Measurements from ENCODE around the gene SLC16A12. TPM values are rescaled to one million over a fixed set of nuclear protein-coding genes. Genes with fewer than 3 reads are reported as not detected.

Gene SLC16A12
- polyA plus RNA-seq, 1 donor (not counting 4 experiments of a cell fraction or from before 2014, with no cell fraction given): 0.10 TPM

- FAIRE-seq (no peak), DNase-seq (ENCODE audit: low read depth, low spot score) (no peak)
- Histone ChIP-seq H2AFZ (ENCODE audit: control insufficient read depth, low read length) (no peak overlapping the region), H3K9me1 (ENCODE audit: control insufficient read depth, extremely low read depth, insufficient read depth, low read length) (no peaks in the 10 kb centered on the region), H3K4me2 (ENCODE audit: control insufficient read depth, extremely low read depth, insufficient read depth, low read depth, low read length) (no peak overlapping the region), H3K79me2 (ENCODE audit: control insufficient read depth, insufficient read depth, low read length) (no peaks in the 10 kb centered on the region), H4K20me1 (ENCODE audit: control insufficient read depth, extremely low read depth, insufficient read depth, low read length) (no peaks in the 10 kb centered on the region), H3K27ac (ENCODE audit: control insufficient read depth, insufficient read depth, low read length) (no peak overlapping the region), H3K36me3 (ENCODE audit: control insufficient read depth in 2 of 2, extremely low read depth in 1 of 2, insufficient read depth in 2 of 2, low read length in 2 of 2) (no peaks in the 10 kb centered on the region), H3K4me3 (ENCODE audit: control insufficient read depth in 2 of 3, extremely low read depth in 1 of 3, insufficient read depth in 2 of 3, low read depth in 1 of 3, low read length in 3 of 3) (no peak overlapping the region), H3K9ac (ENCODE audit: control insufficient read depth, extremely low read depth, insufficient read depth, low read length) (no peak overlapping the region), H3K9me3 (ENCODE audit: control insufficient read depth, low read depth, low read length) (no peaks in the 10 kb centered on the region), H3K4me1 (ENCODE audit: control insufficient read depth, extremely low read depth, insufficient read depth, low read length) (peaks cover 6% of the 10 kb centered on the region), H3K27me3 (ENCODE audit: control insufficient read depth, extremely low read depth, insufficient read depth, low read length) (no peaks in the 10 kb centered on the region)
- dilution Hi-C loops (cut with MboI; ENCODE audit: extremely low pct_ligation_motif_present, low sequenced_read_pairs): no loop called here
- TF ChIP-seq EZH2 (IDR thresholded peaks at IDR 0.05; ENCODE audit: low read length): no peak
- TF ChIP-seq CTCF (optimal IDR thresholded peaks at IDR 0.05 in 1 of 3, IDR thresholded peaks at IDR 0.05 in 1 of 3, conservative IDR thresholded peaks at IDR 0.05 in 1 of 3; ENCODE audit: extremely low read depth in 1 of 3, insufficient read depth in 2 of 3, low read length in 3 of 3): no peak
These were observed 30.7 kb downstream of the SLC16A12 start for GRCh38 chr10:89504691-89505090.

- Histone ChIP-seq H4K20me1 (ENCODE audit: control insufficient read depth, extremely low read depth, insufficient read depth, low read length) (no peaks in the 10 kb centered on the region), H3K4me3 (ENCODE audit: control insufficient read depth in 2 of 3, extremely low read depth in 1 of 3, insufficient read depth in 2 of 3, low read depth in 1 of 3, low read length in 3 of 3) (no peak overlapping the region), H3K9me1 (ENCODE audit: control insufficient read depth, extremely low read depth, insufficient read depth, low read length) (no peaks in the 10 kb centered on the region), H3K36me3 (ENCODE audit: control insufficient read depth in 2 of 2, extremely low read depth in 1 of 2, insufficient read depth in 2 of 2, low read length in 2 of 2) (no peaks in the 10 kb centered on the region), H3K27me3 (ENCODE audit: control insufficient read depth, extremely low read depth, insufficient read depth, low read length) (no peaks in the 10 kb centered on the region), H3K4me1 (ENCODE audit: control insufficient read depth, extremely low read depth, insufficient read depth, low read length) (peaks cover 6% of the 10 kb centered on the region), H2AFZ (ENCODE audit: control insufficient read depth, low read length) (no peak overlapping the region), H3K79me2 (ENCODE audit: control insufficient read depth, insufficient read depth, low read length) (no peaks in the 10 kb centered on the region), H3K9me3 (ENCODE audit: control insufficient read depth, low read depth, low read length) (no peaks in the 10 kb centered on the region), H3K9ac (ENCODE audit: control insufficient read depth, extremely low read depth, insufficient read depth, low read length) (no peak overlapping the region), H3K4me2 (ENCODE audit: control insufficient read depth, extremely low read depth, insufficient read depth, low read depth, low read length) (no peak overlapping the region), H3K27ac (ENCODE audit: control insufficient read depth, insufficient read depth, low read length) (no peak overlapping the region)
- no peak for FAIRE-seq
- no peak for TF ChIP-seq EZH2 (IDR thresholded peaks at IDR 0.05; ENCODE audit: low read length)
- no peak for TF ChIP-seq CTCF (optimal IDR thresholded peaks at IDR 0.05 in 1 of 3, IDR thresholded peaks at IDR 0.05 in 1 of 3, conservative IDR thresholded peaks at IDR 0.05 in 1 of 3; ENCODE audit: extremely low read depth in 1 of 3, insufficient read depth in 2 of 3, low read length in 3 of 3)
- dilution Hi-C loops (cut with MboI; ENCODE audit: extremely low pct_ligation_motif_present, low sequenced_read_pairs): no loop called here
- DNase-seq (ENCODE audit: low read depth, low spot score): no peak
These were observed 31.6 kb downstream of the SLC16A12 start for GRCh38 chr10:89503652-89504370.

Data from keratinocyte (primary cell).